D721Med (cell line): ENCODE results near the gene TMEM109.

Experiments
- DNase-seq: peaks from one replicate; pipeline ENCODE4 v3.0.0; 2011; ENCODE audit warnings: low spot score; ENCODE audit not compliant: insufficient read length
- FAIRE-seq: peaks from 2 replicates; lab custom pipeline; 2011; peaks lifted over from hg19 to GRCh38; lab: Jason Lieb, UNC
- TF ChIP-seq, protein P1 (sequence below): IDR thresholded peaks from 2 replicates; pipeline ENCODE4 v1.5.1; 2012; ENCODE audit warnings: mild to moderate bottlenecking, control low read depth; ENCODE audit not compliant: insufficient read depth; ENCODE audit errors: missing control alignments

TMEM109 gene

DNA sequence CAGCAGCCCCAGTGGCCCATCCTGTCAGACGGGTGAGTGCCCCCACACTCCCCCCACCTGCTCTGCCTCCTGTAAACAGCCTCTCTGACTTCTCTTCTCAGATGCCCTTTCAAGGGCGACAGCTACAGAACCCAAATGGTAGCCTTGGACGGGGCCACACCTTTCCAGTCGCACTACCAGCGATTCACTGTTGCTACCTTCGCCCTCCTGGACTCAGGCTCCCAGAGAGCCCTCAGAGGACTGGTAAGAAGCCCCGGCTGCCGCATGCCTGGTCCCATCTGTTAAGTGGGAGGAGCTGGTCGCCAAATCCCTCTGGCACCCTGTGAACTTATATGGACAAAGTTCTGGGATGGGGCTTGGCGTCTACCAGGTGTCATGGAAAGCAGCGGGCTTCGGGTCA, 40.4 kb upstream of the TMEM109 start:
- TF ChIP-seq, protein P1, sequence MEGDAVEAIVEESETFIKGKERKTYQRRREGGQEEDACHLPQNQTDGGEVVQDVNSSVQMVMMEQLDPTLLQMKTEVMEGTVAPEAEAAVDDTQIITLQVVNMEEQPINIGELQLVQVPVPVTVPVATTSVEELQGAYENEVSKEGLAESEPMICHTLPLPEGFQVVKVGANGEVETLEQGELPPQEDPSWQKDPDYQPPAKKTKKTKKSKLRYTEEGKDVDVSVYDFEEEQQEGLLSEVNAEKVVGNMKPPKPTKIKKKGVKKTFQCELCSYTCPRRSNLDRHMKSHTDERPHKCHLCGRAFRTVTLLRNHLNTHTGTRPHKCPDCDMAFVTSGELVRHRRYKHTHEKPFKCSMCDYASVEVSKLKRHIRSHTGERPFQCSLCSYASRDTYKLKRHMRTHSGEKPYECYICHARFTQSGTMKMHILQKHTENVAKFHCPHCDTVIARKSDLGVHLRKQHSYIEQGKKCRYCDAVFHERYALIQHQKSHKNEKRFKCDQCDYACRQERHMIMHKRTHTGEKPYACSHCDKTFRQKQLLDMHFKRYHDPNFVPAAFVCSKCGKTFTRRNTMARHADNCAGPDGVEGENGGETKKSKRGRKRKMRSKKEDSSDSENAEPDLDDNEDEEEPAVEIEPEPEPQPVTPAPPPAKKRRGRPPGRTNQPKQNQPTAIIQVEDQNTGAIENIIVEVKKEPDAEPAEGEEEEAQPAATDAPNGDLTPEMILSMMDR = no peak
- no peak for FAIRE-seq
- no peak for DNase-seq

DNA sequence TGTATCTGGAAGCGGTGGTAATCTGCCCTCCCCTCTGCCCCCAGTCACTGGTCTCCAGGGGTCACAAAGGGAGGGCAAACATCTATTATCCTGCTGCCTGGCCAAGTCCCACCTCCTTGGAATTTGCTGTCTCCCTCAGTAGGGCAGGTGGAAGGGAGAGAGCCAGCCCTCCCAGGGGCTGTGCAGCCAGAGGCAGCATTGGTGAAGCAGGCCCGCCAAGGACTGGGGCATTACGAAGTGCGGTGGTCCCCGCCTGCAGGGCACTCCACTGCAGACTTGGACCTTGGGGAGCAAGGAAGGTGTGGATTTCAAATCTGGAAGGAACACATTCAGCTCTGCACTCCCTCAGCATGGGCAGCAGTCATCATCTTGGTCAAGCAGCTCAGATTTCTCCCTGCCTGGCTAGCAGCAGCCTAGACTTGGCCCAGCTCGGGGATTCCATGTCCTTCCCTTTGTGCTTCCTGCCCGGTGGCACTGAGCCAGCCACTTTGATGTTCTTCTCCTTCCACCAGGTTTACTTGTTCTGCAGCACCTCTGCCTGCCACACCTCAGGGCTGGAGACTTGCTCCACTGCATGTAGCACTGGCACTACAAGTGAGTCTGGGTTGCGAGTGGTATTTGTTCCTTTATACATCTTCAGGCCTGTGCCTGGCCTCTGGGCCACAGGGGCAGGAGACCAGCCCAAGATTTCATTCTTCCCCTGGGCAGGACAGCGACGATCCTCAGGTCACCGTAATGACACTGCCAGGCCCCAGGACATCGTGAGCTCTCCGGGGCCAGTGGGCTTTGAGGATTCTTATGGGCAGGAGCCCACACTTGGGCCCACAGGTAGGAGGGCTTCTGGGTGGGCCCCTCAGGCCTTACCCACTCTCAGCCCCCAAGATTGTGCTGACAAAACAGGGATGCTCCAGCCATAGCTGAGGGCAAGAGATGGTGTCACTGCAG, 39.3 kb upstream of the TMEM109 start:
- TF ChIP-seq, protein P1 = no peak
- FAIRE-seq = no peak
- no peak for DNase-seq

DNA sequence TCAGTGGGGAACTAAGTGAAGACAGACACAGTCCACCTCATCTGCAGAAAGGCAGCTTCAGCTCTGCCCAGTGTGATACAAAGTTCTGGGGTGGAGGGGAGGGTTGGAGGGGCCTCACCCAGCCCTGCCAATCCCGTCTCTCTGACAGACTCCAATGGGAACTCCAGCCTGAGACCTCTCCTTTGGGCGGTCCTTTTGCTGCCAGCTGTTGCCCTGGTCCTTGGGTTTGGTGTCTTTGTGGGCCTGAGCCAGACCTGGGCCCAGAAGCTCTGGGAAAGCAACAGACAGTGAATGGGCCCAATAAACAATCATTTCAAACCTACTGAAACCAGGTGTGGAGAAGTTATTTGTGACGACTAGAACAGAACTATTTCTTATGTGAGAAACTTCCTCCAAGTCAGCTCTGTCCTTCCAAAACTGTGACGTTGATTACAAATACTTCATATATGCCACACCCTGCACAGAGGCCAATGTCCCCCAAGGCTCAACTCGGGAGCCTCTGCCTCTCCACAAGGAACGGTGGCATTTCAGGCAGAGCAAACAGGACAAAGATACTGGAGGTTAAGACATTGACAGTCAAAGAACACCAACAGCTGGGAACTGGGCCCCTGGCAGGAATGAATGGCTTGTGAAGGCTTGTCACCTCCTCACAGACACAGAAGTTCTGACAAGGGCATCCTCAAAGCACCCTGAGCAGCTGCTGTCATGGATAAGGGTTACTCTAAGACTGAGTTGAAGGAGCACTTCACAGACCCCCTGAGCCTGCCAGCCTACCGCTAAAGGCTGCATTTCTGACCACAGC, 38.4 kb upstream of the TMEM109 start:
- FAIRE-seq (no peak), DNase-seq (no peak)

DNA sequence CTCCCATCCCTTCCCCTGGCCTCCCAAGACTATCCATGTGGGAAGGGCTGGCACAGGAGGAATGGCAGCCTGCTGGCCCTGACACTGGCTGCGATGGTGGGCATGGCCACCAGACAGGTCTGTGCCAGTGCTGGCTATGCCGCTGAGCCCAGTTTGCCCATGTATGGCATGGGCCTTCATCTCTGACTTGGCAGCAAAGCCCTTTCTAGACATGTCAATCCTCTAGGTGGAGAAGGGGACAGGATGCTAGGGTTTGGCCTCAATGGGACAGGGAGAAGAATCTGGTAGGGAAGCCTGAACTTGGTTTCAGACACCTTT, 37.8 kb upstream of the TMEM109 start:
- FAIRE-seq (no peak), DNase-seq (no peak)
- TF ChIP-seq, protein P1 = no peak

More for the DNA sequence above, 38.4 kb upstream of the TMEM109 start:
- TF ChIP-seq, protein P1 = no peak

DNA sequence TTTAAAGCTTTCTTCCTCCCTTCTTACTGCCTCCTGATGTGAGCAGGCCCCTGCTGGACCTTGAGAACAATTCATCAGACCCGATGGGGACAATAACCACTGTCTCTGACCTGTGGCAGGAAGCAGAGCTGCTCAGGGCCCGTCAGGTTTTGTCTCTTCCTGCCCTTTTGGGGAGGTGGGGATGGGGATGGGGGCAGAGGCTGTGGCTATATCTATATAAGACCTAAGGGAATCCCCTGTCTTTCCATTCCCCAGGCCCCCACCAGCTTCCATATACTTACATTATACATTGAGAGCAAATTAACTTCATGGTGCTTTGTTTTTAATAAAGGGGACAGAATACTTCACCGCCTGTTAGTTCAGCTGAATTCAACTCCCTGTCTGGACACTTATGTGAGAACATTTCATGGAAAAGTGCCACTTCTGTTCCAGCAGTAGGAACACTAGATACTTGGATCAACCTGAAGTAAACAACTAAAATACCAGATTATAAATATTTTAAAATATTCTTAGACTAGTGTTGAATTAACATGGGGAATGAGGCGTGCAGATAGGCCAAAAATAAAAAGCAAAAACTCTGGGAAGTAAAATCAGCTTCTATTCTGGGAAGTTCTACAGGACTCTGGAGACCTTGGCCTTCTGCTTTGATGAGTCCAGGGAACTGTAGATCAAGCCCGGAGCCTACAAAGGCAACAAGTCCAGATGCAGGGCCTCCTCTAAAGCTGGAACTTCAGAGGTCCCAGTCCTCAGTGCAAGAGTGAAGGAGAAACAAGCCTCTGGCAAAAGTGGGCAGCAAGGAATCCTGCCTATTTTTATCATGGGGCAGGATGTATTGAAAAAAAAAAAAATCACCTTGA, 35.5 kb upstream of the TMEM109 start:
- TF ChIP-seq, protein P1 = no peak
- DNase-seq (no peak), FAIRE-seq (no peak)

DNA sequence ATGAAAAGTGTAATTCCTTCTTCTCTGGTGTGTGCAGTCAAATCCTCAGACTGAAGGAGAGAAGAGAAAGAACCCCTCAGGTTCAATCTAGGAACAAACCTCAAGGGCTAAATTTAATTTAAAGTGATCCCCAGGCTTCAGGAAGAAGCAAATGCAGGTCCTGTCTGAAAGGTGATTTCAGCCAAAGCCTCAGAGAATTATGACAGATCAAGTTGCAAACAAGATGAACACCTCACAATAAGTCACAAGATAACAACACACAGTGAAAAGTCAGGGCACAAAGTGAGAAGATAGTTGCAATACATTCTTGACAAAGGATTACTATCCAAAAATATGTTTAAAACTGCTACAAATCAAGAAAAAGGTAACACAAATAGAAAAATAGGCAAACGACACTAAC, 34.9 kb upstream of the TMEM109 start:
- TF ChIP-seq, protein P1 = no peak
- DNase-seq (no peak), FAIRE-seq (no peak)
